ENCODE data around the gene MT1H.
"Not testable (repeated sequence)": the region's sequence is repeated elsewhere in the genome, so short reads cannot be mapped to it uniquely, and the experiment has no call there.

The MT1H gene

DNA sequence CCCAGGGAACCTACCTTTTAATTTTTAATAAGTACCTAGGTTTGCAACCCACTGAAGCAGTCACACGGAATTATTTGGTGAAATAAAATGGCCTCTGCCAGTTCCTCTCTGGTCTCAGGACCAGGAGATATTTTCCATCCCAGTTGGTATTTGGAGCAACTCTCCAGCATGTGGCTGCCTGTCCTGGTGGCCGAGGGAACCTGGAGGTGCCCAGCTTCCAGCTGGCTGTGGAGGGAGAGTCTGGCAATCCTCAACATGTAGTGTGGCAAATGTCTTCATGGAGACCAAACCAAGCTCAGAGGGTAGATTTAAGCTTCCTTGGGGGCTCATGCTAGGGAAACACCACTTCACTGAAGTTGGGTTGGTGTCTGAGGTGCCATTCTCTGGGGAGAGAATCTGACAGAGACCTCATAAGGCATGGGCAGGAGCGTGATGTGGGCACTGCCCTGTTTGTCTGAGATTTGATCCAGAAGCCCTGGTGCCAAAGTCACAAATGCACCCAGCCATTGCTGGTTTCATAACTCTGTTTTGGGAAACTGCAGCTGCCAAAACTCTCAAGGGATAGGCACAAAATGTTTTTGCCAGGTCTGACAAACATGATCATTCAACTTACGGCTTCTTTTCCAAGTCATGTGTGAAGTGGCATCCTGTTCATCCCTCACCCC, 15.4 kb downstream of the MT1H start:
- no peak for DNase-seq

DNA sequence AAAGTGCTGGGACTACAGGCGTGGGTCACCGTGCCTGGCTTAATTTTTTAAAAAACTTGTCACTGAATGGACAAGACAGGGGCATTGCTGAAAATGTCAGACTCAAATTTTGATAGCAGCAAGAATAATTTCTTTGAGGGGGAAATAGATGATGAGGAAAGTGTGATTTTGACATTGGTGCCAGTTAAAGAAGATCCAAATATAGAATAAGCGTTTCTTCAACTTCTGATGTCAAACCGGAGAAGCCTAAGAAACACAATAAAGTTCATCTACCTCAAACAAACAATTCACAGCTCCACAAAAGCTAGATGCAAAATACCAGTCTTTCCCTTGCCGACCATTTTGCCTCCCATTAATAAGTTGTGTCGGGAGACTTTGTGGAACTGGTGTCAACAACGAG, 17.1 kb downstream of the MT1H start:
- no peak for DNase-seq

DNA sequence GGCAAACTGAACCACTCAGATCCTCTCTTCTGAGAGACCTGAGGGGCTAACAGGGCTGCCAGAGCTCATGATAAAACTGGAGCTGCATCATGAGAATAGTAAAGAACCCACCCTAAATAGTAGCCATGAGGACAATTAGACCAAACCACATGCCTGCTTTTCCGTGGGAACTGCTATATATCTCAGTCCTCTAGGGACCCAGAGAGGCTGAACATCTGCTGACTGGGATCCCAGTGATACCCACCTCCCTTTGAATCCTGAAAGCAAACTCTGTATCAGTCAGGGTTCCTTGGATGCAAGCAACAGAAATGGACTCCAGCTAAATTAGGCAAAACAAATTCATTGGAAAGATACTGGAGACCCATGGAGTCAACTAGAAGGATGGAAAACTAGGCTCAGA, 19.1 kb downstream of the MT1H start:
- DNase-seq: no peak

DNA sequence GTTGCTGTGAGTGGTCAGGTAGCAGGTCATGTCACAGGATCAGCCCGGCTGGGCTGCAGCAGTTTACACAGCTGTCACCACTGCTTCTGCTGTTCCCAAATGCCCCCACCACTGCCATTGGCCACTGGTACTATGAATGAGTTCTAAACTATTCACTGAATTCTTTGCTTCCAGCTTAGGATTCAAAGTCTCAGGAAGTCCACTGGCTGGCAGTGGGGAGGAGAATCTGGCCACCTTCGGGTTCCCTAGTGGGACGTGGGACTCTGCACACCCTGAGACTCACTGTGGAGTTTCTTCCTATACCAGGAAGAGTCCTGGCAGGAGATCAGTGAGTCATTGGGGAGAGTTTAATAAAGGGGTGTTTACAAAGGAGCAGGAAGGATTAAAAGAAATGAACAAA, 19.6 kb downstream of the MT1H start:
- no peak for DNase-seq

DNA sequence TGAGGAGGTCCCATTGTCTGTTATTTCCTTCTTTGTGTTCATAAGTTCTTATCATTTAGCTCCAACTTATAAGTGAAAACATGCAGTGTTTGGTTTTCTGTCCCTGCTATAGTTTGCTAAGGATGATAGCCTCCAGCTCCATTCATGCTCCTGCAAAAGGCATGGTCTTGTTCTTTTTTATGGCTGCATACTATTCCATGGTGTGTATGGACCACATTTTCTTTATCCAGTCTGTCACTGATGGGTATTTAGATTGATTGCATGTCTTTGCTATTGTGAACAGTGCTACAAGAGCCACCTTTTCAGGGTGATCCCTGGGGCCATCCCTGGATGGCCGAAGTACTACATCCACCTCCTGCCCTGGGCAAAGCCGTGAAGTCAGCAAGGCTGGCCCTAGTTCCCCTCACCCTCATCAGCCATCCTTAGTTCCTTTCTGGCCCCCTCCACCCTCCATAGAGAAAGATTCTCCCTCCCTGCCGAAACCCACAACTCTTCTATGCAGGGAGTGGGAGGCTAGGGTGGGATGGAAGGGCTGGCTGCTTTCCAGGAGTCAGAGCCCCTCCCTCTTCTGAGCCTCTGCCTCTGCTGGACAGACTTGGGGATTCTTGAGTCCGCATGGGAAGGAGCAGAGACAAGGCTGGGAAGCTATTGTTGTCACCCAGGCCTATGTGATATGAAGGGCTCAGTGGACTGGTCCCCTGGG, 21.0 kb downstream of the MT1H start:
- no peak for DNase-seq

DNA sequence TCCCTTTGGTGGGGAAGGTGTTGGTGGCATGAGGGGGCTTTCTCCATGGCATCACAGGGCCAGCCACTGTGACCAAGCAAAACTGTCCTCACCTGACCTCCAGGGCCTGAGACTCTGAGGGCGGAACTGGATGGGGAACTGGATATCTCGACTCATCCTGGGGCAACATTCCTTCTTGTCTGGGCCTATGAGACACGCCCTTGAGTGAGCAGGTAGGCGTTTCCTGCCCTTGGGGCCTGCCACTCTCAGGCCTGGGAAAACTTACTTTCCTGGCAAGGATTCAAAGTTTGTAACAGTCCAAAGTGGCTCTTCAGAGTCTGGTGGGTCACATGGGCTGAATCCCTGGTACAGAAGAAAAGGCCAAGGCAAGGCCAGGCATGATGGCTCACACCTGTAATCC, 22.3 kb downstream of the MT1H start:
- peak; percentile 38 for DNase-seq

DNA sequence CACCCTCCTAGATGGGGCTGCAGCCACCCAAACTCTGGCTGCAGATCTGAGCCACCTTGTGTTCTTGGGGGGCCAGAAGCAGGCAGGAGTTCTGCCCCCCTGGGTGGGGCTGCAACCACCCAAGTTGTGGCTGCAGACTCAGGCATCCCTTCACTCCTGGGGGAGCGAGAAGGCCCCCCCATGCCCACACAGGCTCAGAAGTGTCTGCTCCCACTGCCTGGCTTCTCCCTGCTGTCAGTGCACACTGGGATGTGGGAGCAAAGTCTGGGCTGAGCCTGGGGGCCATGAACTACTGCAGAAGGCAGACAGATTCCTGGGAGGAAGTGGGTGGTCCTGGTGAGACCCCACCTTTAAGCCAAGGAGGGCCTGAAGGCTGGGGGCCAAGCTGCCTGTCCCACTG, 25.6 kb downstream of the MT1H start:
- DNase-seq: no peak

DNA sequence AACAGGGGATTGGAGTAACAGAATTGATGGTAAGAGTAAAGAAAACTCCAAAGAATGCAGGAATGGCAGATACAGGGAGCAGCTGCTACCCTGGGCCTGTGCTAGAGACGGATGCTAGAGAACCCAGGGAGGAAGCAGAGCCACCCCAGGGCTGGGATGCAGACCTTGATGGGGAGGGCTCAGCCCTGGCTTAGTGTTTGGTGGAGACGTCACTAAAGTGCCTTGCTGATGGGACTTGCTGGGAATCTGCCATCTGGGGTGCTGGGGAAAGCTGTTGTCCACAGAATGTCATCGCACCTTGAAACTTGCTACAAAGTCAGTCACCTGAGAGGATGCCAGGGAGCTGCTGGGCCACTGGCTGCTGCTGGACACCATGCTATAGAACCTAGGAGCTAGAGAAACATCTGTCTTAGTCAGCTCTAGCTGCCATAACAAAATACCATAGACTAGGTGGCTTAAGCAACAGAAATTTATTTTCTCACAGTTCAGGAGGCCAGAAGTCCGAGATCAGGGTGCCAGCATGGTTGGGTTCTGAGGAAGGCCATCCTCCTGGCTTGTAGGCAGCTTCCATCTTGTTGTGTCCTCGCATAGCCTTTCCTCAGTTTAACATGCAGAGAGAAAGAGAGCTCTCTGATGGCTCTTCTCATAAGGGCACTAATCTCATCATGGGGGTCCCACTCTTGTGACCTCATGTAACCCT, 28.0 kb downstream of the MT1H start:
- DNase-seq: no peak

DNA sequence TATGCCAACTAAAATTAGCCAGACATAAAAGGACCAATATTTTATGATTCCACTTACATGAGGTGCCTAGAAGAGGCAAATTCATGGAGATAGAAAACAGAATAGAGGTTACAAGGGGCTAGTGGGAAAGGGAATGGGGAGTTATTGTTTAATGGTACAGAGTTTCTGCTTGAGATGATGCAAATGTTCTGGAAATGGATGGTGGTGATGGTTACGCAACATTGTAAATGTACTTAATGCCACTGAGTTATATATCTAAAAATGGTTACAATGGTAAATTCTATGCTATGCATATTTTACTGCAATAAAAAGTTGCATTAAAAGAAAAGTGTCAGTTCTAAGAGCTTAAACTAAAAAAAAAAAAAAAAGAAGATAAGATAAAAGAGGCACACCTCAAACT, 30.6 kb downstream of the MT1H start:
- no peak for DNase-seq

DNA sequence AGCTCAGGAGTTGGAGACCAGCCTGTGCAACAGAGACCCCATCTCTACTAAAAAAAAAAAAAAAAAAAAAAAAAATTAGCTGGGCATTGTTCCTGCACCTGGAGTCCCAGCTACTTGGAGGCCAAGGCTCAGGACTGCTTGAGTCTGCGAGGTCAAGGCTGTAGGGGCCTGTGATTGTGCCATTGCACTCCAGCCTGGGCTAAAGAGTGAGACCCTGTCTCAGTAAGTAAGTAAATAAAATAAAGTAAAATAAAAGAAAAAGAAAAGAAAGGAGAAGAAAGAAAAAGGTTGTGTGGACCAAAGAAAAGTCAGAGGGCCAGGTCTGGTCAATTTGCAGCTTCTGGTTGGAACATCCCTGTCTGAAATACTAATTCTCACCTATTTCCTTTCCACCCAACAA, 31.0 kb downstream of the MT1H start:
- no peak for DNase-seq

DNA sequence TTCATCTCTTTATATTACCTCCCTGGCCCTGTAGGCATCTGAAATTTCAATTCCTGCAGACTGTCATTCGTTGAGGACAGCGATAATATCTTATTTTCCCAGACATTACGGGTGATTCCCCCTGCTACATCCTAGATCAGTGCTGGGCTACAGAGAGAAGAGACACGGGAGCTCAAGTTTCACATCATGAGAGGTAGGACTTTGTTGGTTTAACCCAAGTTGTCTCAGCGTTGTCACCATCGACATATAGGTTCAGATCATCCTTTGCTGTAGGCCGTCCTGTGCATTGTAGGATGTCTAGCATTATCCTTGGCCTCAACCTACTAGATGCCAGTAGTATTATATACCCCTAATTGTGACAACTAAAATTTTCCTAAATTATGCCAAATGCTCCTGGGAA, 31.9 kb downstream of the MT1H start:
- DNase-seq: peak; percentile 54

DNA sequence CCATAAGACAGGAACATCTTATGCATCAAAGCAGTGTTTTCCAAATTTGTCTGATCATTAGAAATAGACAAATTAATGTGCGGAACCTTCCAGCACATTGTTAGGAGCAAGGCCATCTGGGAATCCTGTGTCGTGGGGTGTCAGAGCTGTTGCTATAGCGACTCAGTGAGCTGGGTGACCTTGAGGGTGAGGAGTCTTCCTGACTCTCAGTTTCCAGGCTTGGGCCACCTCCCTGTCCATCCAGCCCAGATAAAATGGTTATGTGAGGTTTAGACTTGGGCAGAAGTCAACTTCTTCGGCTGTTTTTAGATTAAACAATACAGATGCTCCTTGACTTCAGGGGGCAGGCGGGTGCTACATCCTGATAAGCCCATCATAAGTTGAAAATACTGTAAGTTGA, 33.2 kb downstream of the MT1H start:
- no peak for DNase-seq

DNA sequence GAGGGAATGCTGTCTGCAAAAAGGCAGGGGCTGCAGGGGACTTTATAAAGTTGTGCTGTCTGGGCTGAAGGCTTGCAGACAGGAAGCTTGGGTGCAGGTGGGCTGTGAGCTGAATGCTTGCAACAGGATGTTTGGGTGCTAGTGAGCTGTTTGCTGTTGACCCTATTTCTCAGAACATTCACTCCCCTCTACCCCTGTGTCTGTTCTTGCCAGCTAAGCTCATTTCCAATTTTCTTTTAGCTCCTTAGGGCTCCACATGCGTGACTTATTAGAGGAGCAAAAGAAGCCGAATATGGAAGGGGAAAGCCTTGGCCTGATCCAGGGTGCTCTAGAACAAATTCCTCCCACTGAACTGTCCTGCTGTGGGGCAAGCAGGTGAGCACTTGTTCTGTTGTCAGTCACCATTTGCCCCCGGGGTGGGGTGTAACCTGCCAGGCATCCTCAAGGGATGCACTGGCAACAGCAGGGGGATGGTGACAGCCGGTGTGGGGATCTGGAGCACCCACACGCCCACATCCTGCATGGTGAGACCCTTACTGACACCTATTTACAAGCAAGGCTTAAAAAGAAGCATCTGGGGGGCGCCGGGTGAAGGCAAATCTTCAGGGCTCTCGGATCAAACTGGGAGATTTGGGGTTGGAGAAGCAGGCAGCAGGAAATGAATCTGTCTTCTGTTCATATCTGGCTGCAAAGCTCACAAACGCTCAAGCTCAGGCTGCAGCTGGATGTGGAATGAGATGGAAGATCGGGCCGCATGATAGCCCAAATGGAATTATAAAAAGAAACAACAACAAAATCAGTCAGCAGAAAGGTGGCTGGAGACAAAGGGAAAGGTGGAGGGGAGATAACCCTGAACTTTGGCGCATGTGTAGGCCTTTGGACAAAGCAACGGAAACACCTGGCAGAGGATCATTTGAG, 39.2 kb downstream of the MT1H start:
- DNase-seq: no peak

DNA sequence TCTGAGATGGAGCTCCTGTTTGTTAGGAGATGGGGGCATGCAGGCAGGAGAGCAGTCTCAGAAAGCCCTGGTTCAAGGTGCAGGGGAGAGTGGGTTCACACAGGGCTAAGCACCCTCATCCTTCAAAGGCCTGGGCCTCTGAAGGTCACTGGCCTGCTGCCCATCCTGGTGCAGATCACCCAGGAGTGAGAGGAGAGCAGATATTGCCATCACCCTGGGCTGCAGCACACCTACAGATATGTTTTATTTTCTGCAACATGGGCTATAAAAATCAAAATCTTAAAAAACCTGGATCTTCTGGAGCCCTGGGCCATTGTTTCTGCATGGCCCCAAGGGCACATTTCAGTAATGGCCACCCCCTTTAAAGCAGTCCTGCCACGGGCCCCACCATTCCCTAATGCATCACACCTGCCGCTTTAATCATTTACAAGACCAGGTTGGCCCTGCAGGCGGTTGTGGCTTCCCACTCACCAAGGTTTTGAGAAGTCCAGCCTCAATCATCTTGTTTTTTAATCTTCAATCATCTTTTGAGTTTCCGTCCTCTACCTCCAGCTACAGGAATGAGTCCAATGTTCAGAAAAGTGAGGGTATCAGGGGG, 39.9 kb downstream of the MT1H start:
- no peak for DNase-seq

DNA sequence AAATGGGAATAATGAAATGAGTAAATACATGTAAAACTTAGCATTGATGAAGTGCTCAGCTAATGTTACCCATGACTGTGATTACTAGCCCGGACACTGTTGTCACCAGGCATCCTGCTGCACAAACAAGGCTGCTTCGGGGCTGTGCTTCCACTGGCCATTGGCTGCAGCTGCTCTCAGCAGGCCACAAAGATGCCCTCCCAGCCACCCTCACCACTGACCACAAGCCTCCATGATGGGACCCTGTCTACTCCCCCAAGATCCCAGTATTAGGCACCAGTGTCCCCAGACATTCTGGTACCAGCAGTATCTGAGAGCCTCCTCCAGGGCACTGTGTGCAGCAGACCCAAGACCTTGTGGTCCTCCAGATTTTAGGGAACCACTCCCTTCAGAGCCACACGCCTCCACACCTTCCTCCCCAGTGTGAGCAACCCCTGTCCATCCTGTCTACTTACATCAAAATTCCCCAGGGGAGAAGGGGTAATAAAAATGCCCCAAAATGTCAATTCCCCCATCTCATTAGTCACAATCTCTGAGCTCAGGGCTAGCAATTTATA, 40.6 kb downstream of the MT1H start:
- no peak for DNase-seq

DNA sequence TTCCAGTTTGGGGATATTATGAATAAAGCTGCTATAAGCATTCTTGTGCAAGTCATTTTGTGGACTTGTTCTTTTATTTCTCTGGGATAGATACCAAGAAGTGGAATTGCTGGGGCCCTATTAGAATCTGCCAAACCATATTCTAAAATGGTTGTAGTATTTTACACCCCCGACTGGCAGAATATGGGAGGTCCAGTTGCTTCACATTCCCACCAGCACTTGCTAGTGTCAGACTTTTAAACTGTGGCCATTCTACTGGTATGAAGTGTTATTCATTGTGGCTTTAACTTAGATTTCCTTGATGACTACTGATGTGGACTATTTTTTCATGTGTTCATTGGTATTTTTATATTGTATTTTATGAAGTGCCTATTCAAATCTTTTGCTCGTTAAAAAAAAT, 42.2 kb downstream of the MT1H start:
- DNase-seq: no peak

DNA sequence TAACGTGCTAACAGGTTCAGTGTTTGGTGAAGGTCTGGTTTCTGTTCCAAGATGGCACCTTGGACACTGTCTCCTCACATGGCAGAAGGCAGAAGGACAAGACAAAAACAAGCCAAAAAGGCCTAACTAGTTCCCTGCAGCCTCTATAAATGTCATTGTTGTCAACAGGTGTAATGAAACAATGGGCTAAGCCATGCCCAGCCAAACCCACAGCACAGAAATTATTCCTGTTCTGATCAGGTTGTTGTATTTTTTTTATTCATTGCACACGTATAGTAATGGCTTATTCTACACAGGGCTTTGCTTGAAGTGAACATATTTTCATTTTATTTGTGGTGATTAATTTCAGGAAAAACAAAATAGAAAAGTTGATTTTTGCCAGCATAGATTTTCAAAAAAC, 44.2 kb downstream of the MT1H start:
- no peak for DNase-seq

DNA sequence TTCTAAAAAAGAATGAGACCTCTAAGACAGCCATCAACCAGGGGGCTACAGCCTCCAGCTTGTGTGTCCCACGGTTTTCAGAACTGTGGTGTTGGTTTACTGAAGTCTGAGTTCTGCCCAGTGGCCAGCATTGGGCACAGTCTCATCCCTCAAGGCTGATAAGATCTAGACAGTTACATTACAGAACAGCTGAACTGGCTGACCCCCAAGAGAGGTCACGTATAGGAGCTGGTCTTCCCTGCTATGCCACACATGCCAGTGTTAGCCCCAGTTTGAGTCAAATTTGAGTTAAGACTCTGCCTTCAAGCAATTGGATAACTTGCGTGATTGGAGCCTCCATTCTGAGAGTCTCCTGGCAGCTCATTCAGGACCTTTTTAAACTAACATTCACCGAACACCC, 45.5 kb downstream of the MT1H start:
- no peak for DNase-seq

DNA sequence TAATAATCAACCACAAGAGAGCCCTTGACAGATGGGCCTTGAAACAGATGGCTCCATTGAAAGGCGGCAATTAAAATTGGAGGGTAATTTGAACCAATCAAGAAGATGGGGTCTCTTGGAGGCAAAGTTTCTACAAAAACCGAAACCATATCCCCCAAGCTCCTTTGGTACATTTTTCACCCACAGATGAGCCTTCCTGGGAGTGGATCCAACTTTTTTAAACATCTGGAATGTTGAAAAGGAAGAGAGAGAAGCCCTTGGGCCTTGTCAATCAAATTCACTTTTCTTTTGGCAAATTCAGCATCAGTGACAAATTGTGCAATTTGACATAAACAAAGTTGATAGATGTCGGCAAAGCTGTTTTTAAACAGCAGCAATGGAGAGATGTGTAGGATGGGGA, 47.1 kb downstream of the MT1H start:
- no peak for DNase-seq

DNA sequence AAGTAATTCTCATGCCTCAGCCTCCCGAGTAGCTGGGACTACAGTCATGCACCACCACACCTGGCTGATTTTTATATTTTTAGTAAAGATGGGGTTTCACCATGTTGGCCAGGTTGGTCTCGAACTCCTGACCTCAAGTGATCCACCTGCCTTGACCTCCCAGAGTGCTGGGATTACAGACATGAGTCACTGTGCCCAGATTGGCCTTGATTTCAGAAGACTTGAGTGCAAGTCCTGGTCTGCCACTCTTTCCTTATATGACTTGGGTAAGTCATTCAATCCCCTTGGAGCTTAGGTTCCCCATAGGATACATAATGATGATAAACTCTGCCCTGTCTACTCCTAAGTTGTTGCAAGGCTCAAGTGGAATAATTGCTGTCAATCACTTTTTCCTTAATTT, 47.9 kb downstream of the MT1H start:
- not testable (repeated sequence) for DNase-seq
